Caco-2 (cell line): ENCODE measurements around the gene EMD. TPM values are rescaled to one million over a fixed set of nuclear protein-coding genes. Genes with fewer than 3 reads are reported as not detected.

Experiments
- BruUV-seq: library from RNA; stranded (reverse); fragments of 400-500 nt; replicated peaks from 2 replicates; lab custom pipeline; 2021; lab: Mats Ljungman, UMichigan
- CTCF ChIA-PET: fragments of 300-600 bp; sonication (Branson Sonifier 250); formaldehyde crosslinking; loops from one replicate; lab custom pipeline; 2022; ENCODE audit warnings: antibody characterized with exemption; lab: Charles Lee
- POLR2A ChIA-PET: fragments of 300-600 bp; sonication (Branson Sonifier 250); formaldehyde crosslinking; loops from one replicate; lab custom pipeline; 2022; ENCODE audit warnings: antibody characterized with exemption; lab: Charles Lee
- DNase-seq, 2 experiments: peaks; one replicate each; pipeline versions ENCODE4 v3.0.0 to v3.0.0-alpha.2; 2020 to 2022
- H3K27me3 ChIP-seq: replicated peaks from 2 replicates; pipeline ENCODE4 v1.6.0; 2011; ENCODE audit warnings: low read length; ENCODE audit not compliant: control insufficient read depth, insufficient read depth
- H3K36me3 ChIP-seq: 2 replicates; pipeline ENCODE4 v1.5.1; 2011; ENCODE audit warnings: low read length; ENCODE audit not compliant: control insufficient read depth, insufficient read depth
- H3K4me1 ChIP-seq: fragments of 250-450 bp; sonication (Bioruptor Pico); 2 replicates; pipeline ENCODE4 v1.5.1; 2020; ENCODE audit warnings: mild to moderate bottlenecking
- H3K4me3 ChIP-seq: 2 replicates; pipeline ENCODE4 v1.5.1; 2011; ENCODE audit warnings: low read depth, mild to moderate bottlenecking, control low read depth, low read length
- H3K9me3 ChIP-seq: fragments of 250-450 bp; sonication (Bioruptor Pico); 2 replicates; pipeline ENCODE4 v1.5.1; 2020; ENCODE audit warnings: mild to moderate bottlenecking, moderate library complexity
- H3K27ac Mint-ChIP-seq: one replicate; pipeline ENCODE4 v1.8.0; 2022; ENCODE audit warnings: mixed read lengths; ENCODE audit not compliant: unreplicated experiment
- H3K27me3 Mint-ChIP-seq: one replicate; pipeline ENCODE4 v1.8.0; 2022; ENCODE audit warnings: mixed read lengths; ENCODE audit not compliant: insufficient read depth, unreplicated experiment
- H3K36me3 Mint-ChIP-seq: one replicate; pipeline ENCODE4 v1.8.0; 2022; ENCODE audit warnings: mild to moderate bottlenecking, mixed read lengths; ENCODE audit not compliant: insufficient read depth, unreplicated experiment
- H3K4me1 Mint-ChIP-seq: one replicate; pipeline ENCODE4 v1.8.0; 2022; ENCODE audit warnings: low read depth, mixed read lengths; ENCODE audit not compliant: unreplicated experiment
- H3K4me3 Mint-ChIP-seq: one replicate; pipeline ENCODE4 v1.8.0; 2022; ENCODE audit warnings: mild to moderate bottlenecking, moderate library complexity, mixed read lengths; ENCODE audit not compliant: unreplicated experiment
- H3K9me3 Mint-ChIP-seq: one replicate; pipeline ENCODE4 v1.8.0; 2022; ENCODE audit warnings: mixed read lengths; ENCODE audit not compliant: unreplicated experiment
- intact Hi-C: fragments of 100-400 bp; cut with micrococcal nuclease; formaldehyde crosslinking; loops from one replicate; pipeline ENCODE4 v1.10.0; 2022; ENCODE audit not compliant: unreplicated experiment
- total RNA-seq: library from RNA; stranded (reverse); gene quantifications from 2 replicates; pipeline ENCODE4 v1.2.3, GENCODE V29; 2022
- TF ChIP-seq, protein P1 (sequence below), 2 experiments: fragments of 200-600 bp in 1 of 2; IDR thresholded peaks; 1 replicate in 1 of 2; 2 replicates in 1 of 2; pipeline versions ENCODE4 v1.5.1 to v1.8.0; 2011 to 2022; ENCODE audit warnings: antibody characterized with exemption in 1 of 2, control low read depth in 1 of 2, inconsistent platforms in 1 of 2, low read depth in 1 of 2, low read length in 1 of 2, mild to moderate bottlenecking in 1 of 2, moderate library complexity in 1 of 2; ENCODE audit not compliant: insufficient read depth in 1 of 2, severe bottlenecking in 1 of 2, unreplicated experiment in 1 of 2

EMD gene
- total RNA-seq, 1 experiment from 2014 or later, result 70.1 TPM

DNA sequence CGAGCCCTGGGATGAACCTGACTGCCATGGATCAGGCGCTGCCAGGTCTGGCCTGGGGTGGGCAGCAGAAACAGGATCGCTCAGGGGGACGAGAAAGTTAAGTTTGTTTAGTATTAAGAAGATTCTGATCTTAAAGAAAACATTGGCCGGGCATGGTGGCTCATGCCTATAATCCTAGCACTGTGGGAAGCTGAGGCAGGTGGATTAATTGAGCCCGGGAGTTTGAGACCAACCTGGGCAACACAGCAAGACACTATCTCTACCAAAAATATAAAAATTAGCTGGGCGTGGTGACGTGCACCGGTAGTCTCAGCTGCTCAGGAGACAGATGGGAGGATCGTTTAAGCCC, 4.0 kb upstream of the EMD start:
- CTCF ChIA-PET, result interaction anchor here (0.5 kb wide), 1 partner anchor 357 kb away, joined by 3 read pairs; no protein-coding TSS in a partner anchor
- Mint-ChIP-seq H3K4me3 (peak overlapping the region; percentile 70), H3K9me3 (no peaks in the 10 kb centered on the region), H3K27me3 (no peaks in the 10 kb centered on the region), H3K36me3 (peaks cover 33% of the 10 kb centered on the region), H3K4me1 (no peaks in the 10 kb centered on the region), H3K27ac (peak overlapping the region; percentile 69)
- peak overlapping the region; percentile 55 for H3K4me3 ChIP-seq
- peaks cover 2% of the 10 kb centered on the region; the same call in 1 of the 2 replicates for H3K36me3 ChIP-seq
- DNase-seq, result no peak
- no TSS peak for BruUV-seq
- POLR2A ChIA-PET, result interaction anchor here (0.6 to 1.1 kb wide), 3 partner anchors 20 to 152 kb away, joined by 3 to 4 read pairs (median 4); no protein-coding TSS in a partner anchor
- no peaks in the 10 kb centered on the region for H3K9me3 ChIP-seq
- no peaks in the 10 kb centered on the region for H3K27me3 ChIP-seq
- peaks cover 9% of the 10 kb centered on the region for H3K4me1 ChIP-seq
- TF ChIP-seq, protein P1, sequence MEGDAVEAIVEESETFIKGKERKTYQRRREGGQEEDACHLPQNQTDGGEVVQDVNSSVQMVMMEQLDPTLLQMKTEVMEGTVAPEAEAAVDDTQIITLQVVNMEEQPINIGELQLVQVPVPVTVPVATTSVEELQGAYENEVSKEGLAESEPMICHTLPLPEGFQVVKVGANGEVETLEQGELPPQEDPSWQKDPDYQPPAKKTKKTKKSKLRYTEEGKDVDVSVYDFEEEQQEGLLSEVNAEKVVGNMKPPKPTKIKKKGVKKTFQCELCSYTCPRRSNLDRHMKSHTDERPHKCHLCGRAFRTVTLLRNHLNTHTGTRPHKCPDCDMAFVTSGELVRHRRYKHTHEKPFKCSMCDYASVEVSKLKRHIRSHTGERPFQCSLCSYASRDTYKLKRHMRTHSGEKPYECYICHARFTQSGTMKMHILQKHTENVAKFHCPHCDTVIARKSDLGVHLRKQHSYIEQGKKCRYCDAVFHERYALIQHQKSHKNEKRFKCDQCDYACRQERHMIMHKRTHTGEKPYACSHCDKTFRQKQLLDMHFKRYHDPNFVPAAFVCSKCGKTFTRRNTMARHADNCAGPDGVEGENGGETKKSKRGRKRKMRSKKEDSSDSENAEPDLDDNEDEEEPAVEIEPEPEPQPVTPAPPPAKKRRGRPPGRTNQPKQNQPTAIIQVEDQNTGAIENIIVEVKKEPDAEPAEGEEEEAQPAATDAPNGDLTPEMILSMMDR (IDR thresholded peaks at IDR 0.05; ENCODE audit: insufficient read depth in 1 of 2, low read depth in 1 of 2, low read length in 1 of 2, severe bottlenecking in 1 of 2, unreplicated experiment in 1 of 2), result no peak
- intact Hi-C loops, result loop anchor here (10.0 kb wide), 1 partner anchor 400 kb away; the partner anchor contains the start of genes HCFC1 and TMEM187

DNA sequence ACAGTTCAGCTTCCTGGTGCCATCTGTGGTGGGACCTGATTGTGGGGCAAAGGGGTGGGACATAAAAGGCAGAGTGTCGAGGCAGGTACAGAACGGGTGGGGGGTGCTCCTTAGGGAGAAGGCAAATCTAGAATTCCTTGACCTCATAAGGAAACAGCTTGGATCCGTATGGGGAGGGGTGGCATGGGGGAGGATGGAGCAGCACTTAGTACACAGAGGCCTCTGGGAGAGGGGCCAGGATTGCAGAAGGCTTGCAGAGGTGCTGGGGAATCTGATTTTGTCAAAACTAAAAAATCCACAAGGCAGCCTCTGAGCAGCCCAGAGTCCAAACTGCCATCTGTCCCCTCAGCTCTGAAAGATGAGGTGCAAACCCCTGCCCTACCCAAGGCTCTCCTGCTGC, 2.3 kb upstream of the EMD start:
- Histone ChIP-seq H3K36me3 (peaks cover 2% of the 10 kb centered on the region; the same call in 1 of the 2 replicates), H3K27me3 (no peaks in the 10 kb centered on the region), H3K4me1 (peaks cover 6% of the 10 kb centered on the region), H3K4me3 (no peak overlapping the region), H3K9me3 (no peaks in the 10 kb centered on the region)
- ChIA-PET POLR2A (no interaction called here), CTCF (no interaction called here)
- DNase-seq, result no peak
- TF ChIP-seq, protein P1 (IDR thresholded peaks at IDR 0.05; ENCODE audit: insufficient read depth in 1 of 2, low read depth in 1 of 2, low read length in 1 of 2, severe bottlenecking in 1 of 2, unreplicated experiment in 1 of 2), result no peak
- BruUV-seq, result no TSS peak
- no peaks in the 10 kb centered on the region for H3K9me3 Mint-ChIP-seq
- intact Hi-C loops, result loop anchor here (10.0 kb wide), 1 partner anchor 402 kb away; the partner anchor contains the start of genes HCFC1 and TMEM187
- H3K27ac Mint-ChIP-seq, result no peak overlapping the region
- H3K4me3 Mint-ChIP-seq, result no peak overlapping the region
- peaks cover 6% of the 10 kb centered on the region for H3K4me1 Mint-ChIP-seq
- no peaks in the 10 kb centered on the region for H3K27me3 Mint-ChIP-seq
- H3K36me3 Mint-ChIP-seq, result peaks cover 39% of the 10 kb centered on the region

DNA sequence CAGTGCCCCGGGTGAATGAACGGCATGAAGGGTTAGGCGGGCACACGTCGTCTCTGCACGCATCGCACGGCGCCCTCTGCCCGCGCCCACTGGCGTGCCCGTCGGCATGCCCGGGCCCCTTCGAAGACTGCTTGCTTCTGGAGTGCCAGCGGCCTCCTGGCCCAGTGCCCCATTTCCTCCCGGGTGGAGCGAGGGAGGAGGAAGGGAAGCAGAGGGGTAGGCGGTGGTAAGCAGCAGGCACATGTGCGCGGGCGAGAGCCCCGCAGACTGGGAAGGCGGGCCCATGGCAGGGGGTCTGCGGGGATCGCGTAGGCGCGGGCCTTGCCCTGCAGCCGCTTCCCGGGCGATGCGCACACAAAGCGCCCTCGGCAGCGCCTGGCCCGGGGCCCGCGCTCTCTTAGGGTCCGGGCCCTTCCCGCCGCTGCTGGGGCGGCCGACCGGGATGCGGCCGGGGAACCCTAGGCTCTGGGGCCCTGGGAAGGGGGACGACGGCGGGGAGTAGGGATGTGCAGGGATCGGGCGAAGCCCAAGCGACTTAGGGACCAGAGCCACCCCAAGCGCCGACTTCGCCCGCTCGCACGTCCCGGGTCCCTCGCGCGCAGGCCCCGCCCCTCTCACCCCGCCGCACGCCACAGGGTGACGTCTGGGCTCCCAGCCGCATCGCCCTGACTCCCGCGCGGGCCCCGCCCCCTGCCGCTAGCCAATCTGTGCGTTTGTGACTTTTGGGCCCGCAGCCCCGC, 866 bp upstream of the EMD start:
- POLR2A ChIA-PET, result interaction anchor here (0.6 to 1.5 kb wide), 3 partner anchors 7 to 20 kb away, joined by 3 to 5 read pairs (median 3); partner anchors contain the start of gene RPL10
- Mint-ChIP-seq H3K36me3 (peaks cover 50% of the 10 kb centered on the region), H3K4me1 (peaks cover 6% of the 10 kb centered on the region), H3K27me3 (no peaks in the 10 kb centered on the region), H3K9me3 (no peaks in the 10 kb centered on the region), H3K27ac (peak overlapping the region; percentile 69), H3K4me3 (peak overlapping the region; percentile 64)
- Histone ChIP-seq H3K36me3 (peaks cover 2% of the 10 kb centered on the region; the same call in 1 of the 2 replicates), H3K4me1 (no peaks in the 10 kb centered on the region; the same call in 1 of the 2 replicates), H3K27me3 (no peaks in the 10 kb centered on the region), H3K4me3 (peak overlapping the region; percentile 49), H3K9me3 (no peaks in the 10 kb centered on the region)
- BruUV-seq, result no TSS peak
- DNase-seq, result no peak
- intact Hi-C loops, result loop anchor here (10.0 kb wide), 1 partner anchor 403 kb away; the partner anchor contains the start of genes HCFC1 and TMEM187
- CTCF ChIA-PET, result interaction anchor here (0.6 kb wide), 1 partner anchor 829 kb away, joined by 3 read pairs; no protein-coding TSS in a partner anchor
- TF ChIP-seq, protein P1 (IDR thresholded peaks at IDR 0.05; ENCODE audit: insufficient read depth in 1 of 2, low read depth in 1 of 2, low read length in 1 of 2, severe bottlenecking in 1 of 2, unreplicated experiment in 1 of 2), result no peak
